GM23248 (cell line): Measurements from ENCODE around the gene CCDC102B. TPM values are rescaled to one million over a fixed set of nuclear protein-coding genes. Genes with fewer than 3 reads are reported as not detected.

Experiments used
- DNase-seq: peaks from one replicate; pipeline ENCODE4 v3.0.0-alpha.2; 2015
- H2AFZ ChIP-seq: fragments of 200-600 bp; sonication (generic); 2 replicates; pipeline ENCODE4 v1.6.1; 2016; ENCODE audit warnings: antibody characterized with exemption
- H3F3A ChIP-seq: fragments of 200-600 bp; sonication (generic); 2 replicates; pipeline ENCODE4 v1.6.1; 2016; ENCODE audit warnings: mild to moderate bottlenecking, antibody characterized with exemption, mixed run types; ENCODE audit not compliant: insufficient read depth
- H3K27ac ChIP-seq: fragments of 200-600 bp; sonication (generic); 2 replicates; pipeline ENCODE4 v1.5.1; 2016; ENCODE audit warnings: mild to moderate bottlenecking
- H3K27me3 ChIP-seq: fragments of 200-600 bp; sonication (generic); replicated peaks from 2 replicates; pipeline ENCODE4 v1.6.1; 2016; ENCODE audit warnings: mild to moderate bottlenecking; ENCODE audit not compliant: insufficient read depth
- H3K36me3 ChIP-seq: fragments of 200-600 bp; sonication (generic); 2 replicates; pipeline ENCODE4 v1.6.1; 2016; ENCODE audit warnings: low read depth, mild to moderate bottlenecking
- H3K4me1 ChIP-seq: fragments of 200-600 bp; sonication (generic); 2 replicates; pipeline ENCODE4 v1.6.1; 2016; ENCODE audit warnings: mild to moderate bottlenecking; ENCODE audit not compliant: insufficient read depth
- H3K4me2 ChIP-seq: fragments of 200-600 bp; sonication (generic); one replicate; pipeline ENCODE4 v1.6.1; 2016; ENCODE audit warnings: mild to moderate bottlenecking; ENCODE audit not compliant: unreplicated experiment
- H3K4me3 ChIP-seq: fragments of 200-600 bp; sonication (generic); 2 replicates; pipeline ENCODE4 v1.5.1; 2016; ENCODE audit warnings: mild to moderate bottlenecking
- H3K79me2 ChIP-seq: fragments of 200-600 bp; sonication (generic); 2 replicates; pipeline ENCODE4 v1.6.1; 2016; ENCODE audit warnings: mild to moderate bottlenecking; ENCODE audit not compliant: insufficient read depth
- H3K9ac ChIP-seq: fragments of 200-600 bp; sonication (generic); 2 replicates; pipeline ENCODE4 v1.6.1; 2016; ENCODE audit warnings: mild to moderate bottlenecking
- H3K9me2 ChIP-seq: fragments of 200-600 bp; sonication (generic); 2 replicates; pipeline ENCODE4 v1.6.1; 2016; ENCODE audit warnings: mixed run types, mild to moderate bottlenecking, moderate library complexity; ENCODE audit not compliant: insufficient read depth
- H3K9me3 ChIP-seq: fragments of 200-600 bp; sonication (generic); one replicate; pipeline ENCODE4 v1.6.1; 2017; ENCODE audit warnings: low read depth
- H4K20me1 ChIP-seq: fragments of 200-600 bp; sonication (generic); 2 replicates; pipeline ENCODE4 v1.6.0; 2016; ENCODE audit not compliant: insufficient read depth
- EZH2 ChIP-seq: fragments of 200-600 bp; sonication (generic); IDR thresholded peaks from 2 replicates; pipeline ENCODE4 v1.6.1; 2018; ENCODE audit warnings: antibody characterized with exemption, mild to moderate bottlenecking; ENCODE audit not compliant: insufficient read depth, poor library complexity, severe bottlenecking
- EZH2phosphoT487 ChIP-seq: fragments of 200-600 bp; sonication (generic); IDR thresholded peaks from 2 replicates; pipeline ENCODE4 v1.6.1; 2018; ENCODE audit warnings: antibody characterized with exemption, moderate library complexity, mild to moderate bottlenecking, low read depth; ENCODE audit not compliant: insufficient read depth
- WGBS, 2 experiments: methylation state at CpG; one replicate each; pipeline ENCODE4 v1.1.6; 2015 to 2017; ENCODE audit warnings: low lambda C conversion rate in 2 of 2, low coverage in 1 of 2; ENCODE audit errors: missing lambda C conversion rate in 2 of 2; 5-methylcytosine and 5-hydroxymethylcytosine counted together
- in situ Hi-C: fragments of 300-500 bp; cut with MboI; formaldehyde crosslinking; loops from 2 replicates; pipeline ENCODE4 v1.15.0; 2020
- polyA plus RNA-seq: library from polyadenylated mRNA; unstranded; fragments of >200 nt; fragmentation: Nextera tagmentation; extraction: Ambion mirVana; gene quantifications from 2 replicates; pipeline ENCODE4 v1.2.1, GENCODE V29; 2016
- total RNA-seq: library from RNA; depleted of rRNA; stranded (reverse); fragments of >200 nt; shearing (Covaris generic); gene quantifications from 2 replicates; pipeline ENCODE4 v1.2.3, GENCODE V29; 2014

CCDC102B gene
- total and polyA plus RNA-seq, 2 experiments from 2014 or later: 1.7 to 3.2 TPM

DNA sequence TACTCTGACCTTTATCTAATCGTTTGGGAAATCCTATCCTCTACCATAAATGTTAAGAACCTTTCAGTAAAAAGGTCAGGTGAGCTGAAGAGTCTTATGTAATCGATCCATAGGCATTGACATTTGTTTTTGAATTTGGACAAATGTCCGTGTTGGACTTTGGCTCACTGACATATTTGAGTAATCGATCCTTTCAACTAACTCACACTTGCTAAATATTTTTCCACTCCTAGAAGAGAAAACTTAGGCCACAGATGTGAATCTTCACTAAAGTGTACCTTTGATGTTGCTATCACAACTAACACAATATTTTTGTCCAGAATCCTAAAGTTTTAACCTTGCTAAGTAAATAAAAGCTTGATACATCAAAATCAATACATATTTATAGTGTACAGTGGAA, 89.5 kb downstream of the CCDC102B start:
- Histone ChIP-seq H3K9ac (no peak overlapping the region), H3K4me2 (no peak overlapping the region), H3K9me2 (no peaks in the 10 kb centered on the region), H3K36me3 (no peaks in the 10 kb centered on the region), H2AFZ (no peak overlapping the region), H3K4me1 (no peaks in the 10 kb centered on the region), H3F3A (no peaks in the 10 kb centered on the region), H4K20me1 (no peaks in the 10 kb centered on the region), H3K27ac (no peak overlapping the region), H3K27me3 (no peaks in the 10 kb centered on the region), H3K9me3 (no peaks in the 10 kb centered on the region), H3K4me3 (no peak overlapping the region), H3K79me2 (no peaks in the 10 kb centered on the region)
- TF ChIP-seq EZH2phosphoT487: no peak
- no peak for TF ChIP-seq EZH2
- 70 to 71% methylated on average over 4 of the region's 4 CpGs for WGBS, 2 experiments
- DNase-seq: no peak
- in situ Hi-C loops: no loop called here

GRCh38 chr18:68893354-68893753, 95.5 kb downstream of the CCDC102B start:
- no peaks in the 10 kb centered on the region for H4K20me1 ChIP-seq
- in situ Hi-C loops: no loop called here
- no peaks in the 10 kb centered on the region for H3K9me3 ChIP-seq
- no peaks in the 10 kb centered on the region for H3F3A ChIP-seq
- no peak for DNase-seq
- no peak overlapping the region for H3K9ac ChIP-seq
- TF ChIP-seq EZH2phosphoT487: no peak
- TF ChIP-seq EZH2: no peak
- H3K36me3 ChIP-seq: no peaks in the 10 kb centered on the region
- no peak overlapping the region for H3K4me2 ChIP-seq
- H3K79me2 ChIP-seq: no peaks in the 10 kb centered on the region
- no peaks in the 10 kb centered on the region for H3K9me2 ChIP-seq
- H3K27me3 ChIP-seq: no peaks in the 10 kb centered on the region
- H2AFZ ChIP-seq: no peak overlapping the region
- H3K4me1 ChIP-seq: no peaks in the 10 kb centered on the region
- 89 to 91% methylated on average over 1 of the region's 1 CpG for WGBS, 2 experiments
- no peak overlapping the region for H3K4me3 ChIP-seq
- no peak overlapping the region for H3K27ac ChIP-seq

GRCh38 chr18:68897286-68897685, 99.4 kb downstream of the CCDC102B start:
- no peaks in the 10 kb centered on the region for H3K9me2 ChIP-seq
- no peak overlapping the region for H3K27ac ChIP-seq
- no peaks in the 10 kb centered on the region for H3K9me3 ChIP-seq
- H3K36me3 ChIP-seq: no peaks in the 10 kb centered on the region
- DNase-seq: no peak
- TF ChIP-seq EZH2phosphoT487 (no peak), EZH2 (no peak)
- H3K27me3 ChIP-seq: no peaks in the 10 kb centered on the region
- no peak overlapping the region for H3K4me2 ChIP-seq
- no peak overlapping the region for H2AFZ ChIP-seq
- no peak overlapping the region for H3K9ac ChIP-seq
- in situ Hi-C loops: no loop called here
- no peaks in the 10 kb centered on the region for H3K4me1 ChIP-seq
- 72 to 75% methylated on average over 4 of the region's 4 CpGs for WGBS, 2 experiments
- no peak overlapping the region for H3K4me3 ChIP-seq
- no peaks in the 10 kb centered on the region for H3F3A ChIP-seq
- H3K79me2 ChIP-seq: no peaks in the 10 kb centered on the region
- no peaks in the 10 kb centered on the region for H4K20me1 ChIP-seq

- in situ Hi-C loops: no loop called here
- no peaks in the 10 kb centered on the region for H3K36me3 ChIP-seq
- no peaks in the 10 kb centered on the region for H3K4me1 ChIP-seq
- no peak for DNase-seq
- H3K4me3 ChIP-seq: no peak overlapping the region
- H3F3A ChIP-seq: no peaks in the 10 kb centered on the region
- no peaks in the 10 kb centered on the region for H3K9me2 ChIP-seq
- H3K27me3 ChIP-seq: no peaks in the 10 kb centered on the region
- no peaks in the 10 kb centered on the region for H3K79me2 ChIP-seq
- H2AFZ ChIP-seq: no peak overlapping the region
- no peak overlapping the region for H3K9ac ChIP-seq
- no peaks in the 10 kb centered on the region for H4K20me1 ChIP-seq
- H3K4me2 ChIP-seq: no peak overlapping the region
- H3K9me3 ChIP-seq: no peaks in the 10 kb centered on the region
- no peak overlapping the region for H3K27ac ChIP-seq
- TF ChIP-seq EZH2phosphoT487 (no peak), EZH2 (no peak)
Measured at GRCh38 chr18:68909579-68909978, 111.7 kb downstream of the CCDC102B start.

DNA sequence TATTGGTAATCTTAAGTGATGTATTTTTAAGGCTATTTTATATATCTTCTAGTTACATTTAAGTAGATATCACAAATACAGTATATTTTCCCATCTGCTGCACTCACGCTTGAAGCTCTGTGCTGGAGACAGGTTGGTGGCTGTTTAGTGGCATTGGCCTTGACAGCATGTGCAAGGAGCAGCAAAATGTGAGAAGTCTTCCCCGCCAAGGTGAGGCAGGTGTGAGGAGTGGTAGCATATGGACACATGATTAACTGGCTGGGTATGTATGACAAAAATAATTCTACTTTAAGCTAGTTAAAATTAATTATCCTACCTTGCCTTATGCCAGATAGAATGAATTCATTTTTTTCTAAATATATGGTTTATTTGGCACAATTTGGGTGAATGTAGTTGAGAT, 117.2 kb downstream of the CCDC102B start:
- 68 to 71% methylated on average over 2 of the region's 2 CpGs for WGBS, 2 experiments
- TF ChIP-seq EZH2phosphoT487 (no peak), EZH2 (no peak)
- Histone ChIP-seq H3K4me3 (no peak overlapping the region), H3K9me3 (no peaks in the 10 kb centered on the region), H3K9me2 (no peaks in the 10 kb centered on the region), H3K27me3 (no peaks in the 10 kb centered on the region), H2AFZ (no peak overlapping the region), H3K36me3 (no peaks in the 10 kb centered on the region), H4K20me1 (no peaks in the 10 kb centered on the region), H3K79me2 (no peaks in the 10 kb centered on the region), H3K4me1 (no peaks in the 10 kb centered on the region), H3K9ac (no peak overlapping the region), H3F3A (no peaks in the 10 kb centered on the region), H3K27ac (no peak overlapping the region), H3K4me2 (no peak overlapping the region)
- no peak for DNase-seq
- in situ Hi-C loops: no loop called here
